ENCODE results near the gene NKD2.

Gene NKD2

DNA sequence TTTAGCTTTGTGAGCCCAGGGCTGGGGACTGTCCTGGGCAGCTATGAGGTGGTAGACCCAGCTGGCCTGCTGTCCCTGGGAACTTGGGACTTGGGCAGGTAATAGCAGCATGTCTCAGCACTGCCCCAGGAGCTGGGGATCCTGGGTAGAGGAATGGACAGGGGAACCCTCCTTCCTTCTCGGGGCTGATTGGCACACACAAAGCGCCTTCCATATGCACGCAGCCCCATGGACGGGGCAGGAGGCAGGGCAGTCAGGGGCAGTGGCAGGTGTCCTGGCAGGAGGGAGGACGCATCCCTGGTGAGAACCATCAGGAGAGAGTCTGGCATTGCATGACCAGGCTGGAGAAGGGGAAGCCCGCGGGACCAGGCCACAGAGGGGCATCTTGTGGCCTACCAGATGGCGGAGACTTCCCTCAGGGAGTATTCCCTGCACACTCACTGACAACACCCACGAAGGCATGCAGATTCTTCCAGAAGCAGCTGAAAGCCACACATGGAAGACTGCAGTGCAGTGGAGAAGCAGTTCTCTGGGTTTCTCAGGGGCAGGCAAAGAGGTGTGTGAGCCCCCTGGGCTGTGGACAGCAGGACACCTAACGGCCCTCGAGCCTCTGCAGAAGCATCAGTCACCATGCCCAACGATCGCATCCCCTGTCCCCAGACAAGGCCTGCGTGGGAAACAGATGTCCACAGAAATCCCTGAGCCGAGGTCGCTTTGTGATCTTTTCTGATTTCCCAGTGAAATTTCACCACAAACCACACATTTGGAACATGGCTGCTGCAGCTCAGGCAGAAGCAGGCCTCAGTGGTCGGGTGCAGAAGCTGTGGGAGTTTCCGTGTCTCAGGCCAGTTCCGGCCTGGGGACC, 7.0 kb upstream of the NKD2 start:
- FAIRE-seq = no peak

DNA sequence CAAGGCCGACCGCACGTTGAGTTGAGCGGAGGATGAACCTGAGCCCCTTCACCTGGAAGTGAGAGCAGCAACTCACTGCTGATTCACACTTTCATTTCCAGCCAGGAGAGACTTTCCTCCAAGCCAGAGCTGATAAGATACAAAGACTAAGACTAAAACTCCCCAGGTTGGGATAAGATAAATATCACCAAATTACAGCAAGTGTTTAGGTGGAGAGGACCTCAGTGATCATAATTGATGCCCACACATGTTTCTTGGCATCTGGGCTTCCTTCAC, 6.4 kb upstream of the NKD2 start:
- no peak for FAIRE-seq

DNA sequence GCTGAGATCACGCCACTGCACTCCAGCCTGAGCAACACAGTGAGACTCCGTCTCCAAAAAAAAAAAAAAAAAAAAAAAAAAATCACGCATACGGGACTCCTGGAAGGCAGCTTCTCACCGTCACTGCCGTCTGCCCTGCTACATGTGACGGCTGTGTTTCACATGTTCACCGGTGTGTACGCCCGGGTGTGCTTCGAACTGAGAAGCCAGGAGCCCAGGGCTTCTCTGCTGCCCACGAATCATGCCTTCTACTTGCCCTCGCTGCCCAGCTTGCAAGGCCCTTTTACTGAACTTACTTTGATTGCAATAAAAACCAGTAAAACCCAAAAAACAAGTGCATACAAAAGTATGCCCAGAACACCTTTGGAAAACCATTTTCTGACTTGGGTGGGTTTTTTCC, 5.8 kb upstream of the NKD2 start:
- no peak for FAIRE-seq

DNA sequence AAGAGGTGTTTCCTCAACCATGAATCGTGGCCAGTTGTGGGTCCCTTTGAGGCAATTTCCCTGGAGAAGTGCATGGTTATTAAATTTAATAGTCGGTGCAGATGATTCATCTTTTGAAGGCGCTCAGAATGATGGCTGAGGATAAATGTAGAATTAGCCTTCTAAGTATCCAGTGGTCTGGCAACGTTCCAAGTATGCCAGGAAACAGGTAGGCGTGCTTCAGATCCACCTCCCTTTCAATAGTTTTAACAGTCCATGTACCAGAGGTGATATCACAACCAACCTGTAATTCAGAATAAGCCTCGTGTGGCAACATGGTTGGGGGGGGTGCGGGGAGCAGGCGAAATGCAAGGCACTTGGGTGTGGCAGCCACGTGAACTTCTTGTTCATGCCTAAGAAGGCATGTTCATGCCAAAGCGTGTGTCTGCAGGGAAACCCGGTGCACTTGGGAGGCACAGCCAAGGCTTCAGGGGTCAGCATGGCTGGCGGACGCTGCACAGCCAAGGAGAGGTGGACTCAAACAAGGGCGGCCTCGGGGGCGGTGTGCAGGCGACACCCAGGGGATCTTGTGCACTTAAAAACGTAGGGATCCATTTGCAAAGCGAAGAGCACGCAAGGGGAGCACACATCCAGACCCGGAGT, 5.2 kb upstream of the NKD2 start:
- FAIRE-seq = no peak

DNA sequence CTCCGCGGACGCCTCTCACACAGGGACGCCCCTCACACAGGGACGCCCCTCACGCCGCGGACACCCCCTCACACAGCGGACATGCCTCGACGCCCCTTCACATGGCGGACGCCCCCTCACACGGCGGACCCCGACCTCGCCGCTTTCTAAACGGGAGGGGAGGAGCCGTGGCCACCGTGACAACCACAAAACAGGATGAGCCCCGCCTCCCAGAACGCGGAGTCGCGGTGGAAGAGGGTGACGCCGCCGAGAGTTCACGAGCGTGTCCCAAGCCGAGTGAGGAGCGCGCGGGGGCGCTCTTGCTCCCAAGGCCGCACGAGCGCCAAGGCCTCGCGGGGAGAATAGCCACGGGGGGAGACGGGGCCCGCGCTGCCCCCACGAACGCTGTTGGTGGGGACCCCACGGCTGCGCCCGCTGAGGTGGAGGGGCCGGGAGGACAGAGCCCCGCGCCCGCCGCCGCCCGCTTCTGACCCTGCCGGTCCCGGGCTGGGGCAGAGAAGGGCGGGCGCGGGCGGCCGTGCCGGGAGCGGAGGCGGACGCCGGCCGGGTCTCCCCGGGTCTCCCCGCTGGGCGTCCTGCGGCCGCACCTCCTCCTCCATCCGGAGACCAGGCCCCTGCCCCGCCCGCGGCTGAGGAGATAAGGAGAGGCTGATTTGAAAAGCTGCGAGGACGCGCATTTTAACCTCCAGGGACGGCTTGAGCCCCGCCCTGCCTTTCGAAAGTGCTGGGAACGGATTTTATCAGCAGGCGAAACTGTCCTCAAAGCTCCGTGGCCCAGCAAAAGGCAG, 3.9 kb upstream of the NKD2 start:
- no peak for FAIRE-seq

DNA sequence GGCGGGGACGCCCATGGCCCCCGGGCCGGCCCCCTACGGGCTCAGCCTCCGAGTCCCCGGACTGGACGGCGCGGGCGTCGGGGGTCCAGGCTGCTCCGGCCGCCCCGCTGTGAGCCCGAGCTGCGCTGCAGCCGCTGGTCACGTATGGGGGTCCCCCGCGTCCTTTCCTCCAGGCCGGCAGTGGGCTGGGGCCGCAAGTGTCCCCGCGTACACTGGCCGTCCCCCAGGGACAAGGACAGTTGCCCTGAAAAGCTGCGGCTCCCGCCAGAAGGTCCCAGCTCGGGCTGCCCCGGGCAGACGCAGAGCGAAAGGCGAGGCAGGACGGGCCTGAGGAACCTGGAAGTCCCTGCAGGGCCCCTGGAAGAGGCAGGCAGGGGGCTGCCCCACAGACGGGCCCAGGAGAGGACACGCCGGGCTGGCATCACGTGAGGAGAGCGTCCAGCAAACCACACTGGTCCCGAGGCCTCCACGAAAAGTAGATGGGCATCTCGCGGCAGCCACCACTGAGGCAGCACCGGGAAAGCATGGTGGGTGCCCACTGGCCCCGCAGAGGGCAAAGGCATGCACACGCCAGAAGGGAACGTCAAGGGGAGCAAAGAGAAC, 3.3 kb upstream of the NKD2 start:
- no peak for FAIRE-seq

DNA sequence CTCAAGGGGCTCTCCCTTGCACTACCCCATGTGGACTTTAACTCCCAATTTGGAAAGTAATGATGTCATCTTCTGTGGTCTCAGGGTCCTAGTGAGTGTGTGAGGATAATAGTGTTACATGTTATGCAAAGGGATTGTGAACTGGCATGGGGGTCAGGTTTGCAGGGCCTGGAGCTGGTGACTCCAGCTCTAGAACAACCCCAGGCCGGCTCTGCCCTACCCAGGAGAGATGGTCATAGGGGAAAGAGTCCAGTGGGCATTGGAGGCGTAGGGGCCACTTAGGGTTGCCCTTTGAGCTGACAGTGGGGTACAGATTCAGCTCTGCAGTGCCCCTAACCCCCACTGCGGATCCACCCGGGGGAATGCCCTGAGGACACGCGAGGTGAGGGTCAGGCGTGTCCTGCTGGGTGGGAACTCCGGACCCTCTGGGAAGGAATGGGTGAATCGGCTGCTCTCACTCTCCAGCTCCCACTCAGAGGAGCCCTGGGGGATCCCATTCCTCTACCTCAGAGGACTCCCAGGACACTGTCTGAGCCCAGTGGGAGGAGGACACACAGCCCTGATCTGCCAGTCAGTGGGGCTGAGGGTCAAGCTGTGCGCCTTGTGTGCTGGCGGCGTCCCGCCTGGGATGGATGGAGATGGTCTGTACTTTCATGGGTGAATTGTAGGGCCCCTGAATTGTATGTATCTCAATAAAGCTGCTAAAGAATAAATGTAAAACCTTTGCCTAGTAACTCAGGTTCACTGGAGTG, 2.5 kb upstream of the NKD2 start:
- no peak for FAIRE-seq

DNA sequence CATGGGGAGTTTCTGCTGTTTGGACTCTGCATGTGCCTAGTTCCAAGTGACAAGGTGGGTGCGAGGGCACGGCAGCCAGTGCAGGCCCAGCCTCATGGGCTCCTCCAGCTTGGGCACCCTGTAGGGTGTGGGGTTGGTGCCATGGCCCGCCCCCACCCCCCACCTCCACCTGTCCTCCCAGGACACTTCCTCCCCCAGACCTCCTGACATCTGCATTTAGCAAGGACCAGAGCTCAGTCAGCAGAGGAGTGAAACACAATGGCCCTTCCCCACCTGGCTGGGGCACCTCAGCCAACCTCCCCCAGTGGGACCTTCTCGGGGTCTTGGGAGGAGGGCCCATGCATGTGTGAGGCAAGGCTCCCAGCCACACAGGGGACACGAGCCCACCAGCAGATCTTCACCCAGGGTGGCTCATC, 1.9 kb upstream of the NKD2 start:
- no peak for FAIRE-seq

DNA sequence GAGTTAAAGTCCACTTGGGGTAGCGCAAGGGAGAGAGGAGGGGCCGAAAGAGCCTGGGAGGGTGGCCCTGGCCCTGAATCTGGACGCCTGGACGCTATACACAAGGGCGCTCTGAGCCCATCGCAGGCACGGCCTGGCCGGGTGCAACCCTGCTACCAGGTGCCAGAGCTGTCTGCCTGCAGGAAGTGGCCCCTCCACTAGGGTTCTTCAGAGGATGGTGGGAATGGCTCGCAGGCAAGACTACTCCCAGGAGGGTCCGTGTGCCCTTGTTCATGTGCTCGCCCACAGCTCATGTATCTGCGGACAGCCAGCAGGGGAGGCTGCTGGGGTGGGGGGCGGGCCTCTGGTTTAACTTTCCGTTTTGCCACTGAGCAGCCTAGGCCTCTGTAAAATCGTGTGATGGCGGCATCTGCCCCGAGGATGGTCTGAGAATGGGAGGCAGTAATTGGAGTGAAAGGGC, 1.4 kb upstream of the NKD2 start:
- no peak for FAIRE-seq

DNA sequence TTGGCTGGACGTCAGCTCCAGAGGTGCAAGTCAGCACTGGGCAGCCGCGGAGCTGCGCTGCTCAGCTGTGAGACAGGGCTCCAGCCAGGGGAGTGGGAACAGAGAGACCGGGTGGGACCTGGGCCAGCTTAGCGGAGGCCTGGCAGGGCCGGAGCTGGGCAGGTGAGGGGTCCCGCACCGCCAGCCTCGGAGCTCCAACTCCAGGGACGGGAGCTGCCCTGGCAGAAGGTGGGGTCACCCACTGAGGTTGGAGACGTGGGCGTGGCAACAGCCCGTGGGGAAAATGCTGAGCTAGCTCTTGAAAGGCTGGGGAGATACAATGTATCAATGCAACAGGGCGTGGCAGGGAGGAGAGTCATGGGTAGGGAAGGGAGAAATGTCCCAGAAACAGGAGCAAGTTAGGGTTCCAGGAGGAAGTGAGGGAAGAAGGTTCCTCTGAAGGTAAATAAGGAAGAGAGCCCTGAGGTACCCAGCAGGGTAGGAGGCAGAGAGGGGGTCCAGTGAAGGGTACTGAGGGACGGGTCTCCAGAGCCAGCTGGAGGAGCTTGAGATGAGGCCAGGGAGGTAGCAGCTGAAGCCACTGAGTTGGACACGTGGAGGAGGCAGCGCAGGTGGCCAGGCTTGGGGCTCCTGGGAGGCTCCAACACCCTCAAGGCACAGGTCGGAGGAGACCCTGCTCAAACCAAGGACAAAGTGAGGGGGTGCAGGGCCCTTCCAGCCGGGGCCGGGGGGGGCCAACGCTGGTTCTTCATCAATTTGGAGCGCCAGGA, 736 bp upstream of the NKD2 start:
- FAIRE-seq = no peak

DNA sequence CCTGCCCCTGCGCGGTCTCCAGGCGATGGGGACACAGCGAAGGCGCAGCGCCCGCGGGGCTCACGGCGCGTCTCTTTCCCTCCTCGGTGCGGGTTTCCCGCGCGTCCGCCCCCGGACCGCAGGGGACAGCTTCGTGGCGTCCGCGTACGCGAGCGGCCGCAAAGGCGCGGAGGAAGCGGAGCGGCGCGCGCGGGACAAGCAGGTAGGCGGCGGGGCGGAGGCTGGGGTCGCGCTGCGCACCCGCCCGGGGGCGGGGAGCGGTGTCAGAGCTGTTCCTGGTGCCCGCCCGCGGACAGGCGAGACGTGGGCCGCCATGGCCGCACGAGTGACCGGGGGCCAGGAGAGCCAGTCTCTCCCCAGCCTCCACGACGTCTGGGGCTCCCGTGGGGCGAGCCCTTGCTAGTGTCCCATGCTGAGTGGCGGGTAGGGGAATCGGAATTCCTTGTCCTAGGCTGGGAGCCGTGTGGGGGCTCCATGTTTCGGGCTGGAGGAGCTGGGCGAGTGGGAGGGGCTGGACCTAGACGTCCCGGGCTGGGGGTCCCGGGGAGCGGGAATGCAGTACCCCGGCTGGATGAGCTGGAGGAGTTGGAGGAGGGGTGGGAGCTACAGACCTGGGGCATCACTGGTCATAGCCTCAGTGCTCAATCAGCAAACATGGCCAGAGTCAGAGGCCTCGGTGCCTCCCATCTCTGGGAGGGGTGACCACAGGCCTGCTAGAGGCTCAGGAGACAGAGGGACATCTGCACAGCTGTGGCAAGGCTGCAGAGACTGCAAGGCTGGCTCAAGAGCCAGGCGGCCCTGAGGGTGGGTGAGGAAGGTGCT, 968 bp downstream of the NKD2 start:
- no peak for FAIRE-seq

DNA sequence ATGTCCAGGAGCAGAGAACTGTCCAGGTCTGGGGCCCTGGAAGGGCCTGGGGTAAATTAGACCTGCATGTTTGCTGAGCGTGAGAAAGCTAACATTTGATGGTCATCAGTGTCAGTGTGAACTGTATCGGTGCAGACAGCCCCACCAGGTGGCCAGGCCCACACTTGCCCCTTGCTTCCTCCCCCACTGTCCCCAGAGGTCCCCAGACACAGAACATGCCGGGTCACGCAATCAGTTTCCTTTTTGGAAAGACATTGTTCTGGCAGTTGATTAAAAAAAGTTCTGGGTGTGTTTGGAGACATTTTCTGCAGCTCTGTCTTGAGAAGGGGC, 1.5 kb downstream of the NKD2 start:
- FAIRE-seq = no peak

DNA sequence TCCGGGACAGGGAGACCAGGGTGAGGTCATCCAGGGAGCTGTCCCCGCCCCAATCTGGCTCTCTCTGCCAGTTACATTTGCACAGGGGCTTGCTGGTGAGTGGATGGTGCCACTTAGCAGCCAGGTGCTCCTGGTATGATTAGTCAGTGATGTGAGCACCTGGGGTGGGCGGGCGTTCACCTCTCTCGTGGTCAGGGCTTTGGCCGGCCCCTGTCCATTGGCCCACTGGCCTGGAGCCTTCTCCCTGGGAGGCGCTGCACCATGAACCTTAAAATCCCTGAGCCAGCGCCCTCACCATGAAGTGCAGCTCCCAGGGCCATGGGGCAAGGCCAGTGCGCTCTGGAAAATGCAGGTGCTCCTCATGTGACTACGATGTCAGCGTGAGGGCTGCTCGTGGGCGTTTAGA, 2.0 kb downstream of the NKD2 start:
- FAIRE-seq = no peak

DNA sequence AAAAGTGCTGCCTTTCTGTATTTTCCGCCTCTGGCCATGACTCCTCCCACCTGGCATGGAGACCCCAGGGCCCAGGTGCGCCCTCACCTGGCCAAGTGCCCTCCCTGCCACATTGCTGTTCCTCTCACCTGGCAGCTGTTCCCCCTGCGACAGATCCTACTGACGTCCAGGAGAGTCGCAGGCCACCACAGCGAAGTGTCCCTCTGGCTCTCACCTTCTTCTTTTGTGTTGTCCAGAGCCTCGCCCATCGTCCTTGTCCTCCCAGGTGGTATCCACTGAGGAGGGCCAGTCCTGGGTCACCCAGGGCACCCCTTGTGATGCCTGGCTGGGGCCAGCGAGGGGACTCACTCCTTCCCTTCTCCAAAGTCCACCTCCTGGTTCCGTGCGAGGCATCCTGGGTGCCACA, 2.6 kb downstream of the NKD2 start:
- no peak for FAIRE-seq

DNA sequence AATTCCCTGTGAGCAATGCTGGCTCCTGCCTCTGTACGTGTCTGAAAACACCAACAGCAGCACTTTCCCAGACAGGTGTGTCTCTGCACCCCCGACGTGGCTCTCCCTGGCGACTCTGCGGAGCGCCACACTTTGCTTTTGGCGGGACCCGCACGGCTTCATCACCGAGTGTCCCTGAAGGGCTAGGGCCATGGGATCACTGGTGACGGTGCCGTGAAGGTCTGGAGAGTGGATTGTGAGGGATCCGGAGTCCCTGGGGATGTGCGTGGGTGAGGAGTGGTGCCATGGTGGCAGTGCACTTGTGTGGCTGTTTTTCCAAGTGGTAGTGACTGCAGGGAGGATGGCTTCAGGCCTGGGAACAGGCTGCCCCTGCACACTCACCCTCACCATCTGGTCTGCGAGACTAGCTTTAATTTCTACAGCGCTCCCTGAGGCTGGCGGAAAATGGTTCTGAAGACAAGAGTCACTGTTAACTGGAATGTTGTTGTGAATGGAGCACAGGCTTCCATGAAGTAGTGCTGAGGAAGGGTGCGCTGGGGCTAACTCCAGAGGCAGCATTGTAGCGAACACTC, 3.2 kb downstream of the NKD2 start:
- no peak for FAIRE-seq

DNA sequence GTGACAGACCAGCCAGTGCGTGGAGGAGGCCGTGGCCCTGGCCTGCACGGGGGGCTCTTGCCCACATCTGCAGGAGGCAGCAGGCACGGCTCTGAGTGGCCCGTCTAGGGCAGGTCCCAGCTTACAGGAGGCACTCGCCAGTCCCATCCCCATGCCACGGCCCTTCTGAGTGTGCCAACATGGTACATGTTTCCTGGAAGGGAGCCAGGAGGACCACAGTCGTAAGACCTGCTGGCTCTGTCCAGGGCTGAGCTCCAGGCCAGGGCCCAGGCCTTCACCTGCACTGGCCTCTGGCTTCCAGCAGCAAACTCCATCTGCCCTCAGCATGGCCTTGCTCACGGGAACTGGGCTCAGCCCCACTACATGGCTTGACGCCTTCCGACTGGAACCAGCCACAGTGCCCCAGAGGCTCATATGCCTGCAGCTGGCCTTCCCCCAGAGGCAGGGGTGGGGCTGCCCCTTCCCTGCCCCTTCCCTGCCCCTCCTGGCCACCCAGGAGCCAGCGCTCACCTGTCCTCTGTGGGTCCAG, 3.8 kb downstream of the NKD2 start:
- no peak for FAIRE-seq

DNA sequence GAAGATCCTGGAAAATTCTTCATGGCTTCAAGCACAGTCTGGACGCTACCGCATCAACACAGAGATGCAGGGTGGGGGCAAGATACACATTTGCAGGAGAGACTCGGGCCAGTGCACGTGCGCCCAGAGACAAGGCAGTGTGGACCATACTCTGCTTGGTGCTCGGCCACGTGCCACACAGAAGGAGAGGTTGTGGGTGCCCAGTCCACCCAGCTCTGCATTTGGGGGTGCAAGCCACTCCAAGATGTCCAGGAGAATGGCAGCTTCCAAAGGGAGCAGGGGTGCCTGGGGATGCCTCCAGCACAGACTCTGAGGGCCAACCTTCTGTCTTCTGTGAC, 4.3 kb downstream of the NKD2 start:
- FAIRE-seq = no peak

DNA sequence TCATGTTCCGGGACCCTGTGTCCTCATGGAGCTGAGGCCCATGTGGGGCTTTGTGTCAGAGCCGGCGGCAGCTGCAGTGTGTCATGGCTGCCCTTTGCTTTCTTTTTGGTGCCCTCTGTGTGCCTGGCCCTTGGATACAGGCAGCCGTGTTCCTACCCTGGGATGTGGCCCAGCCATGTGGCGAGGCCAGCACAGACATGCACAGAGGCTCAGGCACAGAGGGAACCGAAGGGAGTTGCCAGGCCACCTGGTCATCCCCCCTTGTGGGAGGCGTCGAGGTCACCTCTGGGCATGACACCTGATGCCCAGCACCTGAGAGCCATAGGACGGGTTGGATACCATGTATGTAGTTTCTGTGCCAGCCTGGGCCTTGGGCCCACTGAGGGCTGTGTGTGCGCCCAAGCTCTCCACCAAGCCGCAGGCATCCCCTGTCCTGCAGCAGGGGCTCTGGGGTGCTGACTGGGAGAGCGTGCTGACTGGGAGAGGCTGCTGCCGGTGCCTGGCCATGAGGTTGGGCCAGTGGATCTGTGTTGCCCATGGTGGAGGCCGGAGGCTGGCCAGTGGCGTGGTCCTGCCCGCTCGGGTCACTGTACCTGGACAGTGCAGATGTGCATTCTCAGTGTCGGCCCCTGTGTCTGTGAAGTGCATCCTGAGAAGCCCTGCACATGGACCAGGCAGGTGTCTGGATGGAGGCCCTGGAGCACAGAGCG, 4.8 kb downstream of the NKD2 start:
- no peak for FAIRE-seq

DNA sequence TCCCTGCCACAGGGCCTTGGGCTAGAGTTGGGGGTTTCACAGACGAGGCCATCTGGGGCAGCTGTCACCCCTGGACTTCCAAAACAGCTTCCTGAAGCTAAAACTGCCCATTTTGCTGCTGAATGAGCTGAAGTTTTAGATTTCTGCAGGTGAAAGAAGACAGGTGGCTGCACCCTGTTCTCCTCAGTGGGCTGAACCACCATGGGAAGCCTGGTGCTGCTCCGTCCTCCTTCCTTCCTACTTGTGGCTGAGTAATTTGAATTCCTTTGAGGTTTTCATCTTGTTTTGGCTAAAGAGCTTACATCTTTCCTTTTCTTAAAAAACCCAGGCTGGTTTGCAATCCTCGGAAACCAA, 5.3 kb downstream of the NKD2 start:
- FAIRE-seq = no peak

DNA sequence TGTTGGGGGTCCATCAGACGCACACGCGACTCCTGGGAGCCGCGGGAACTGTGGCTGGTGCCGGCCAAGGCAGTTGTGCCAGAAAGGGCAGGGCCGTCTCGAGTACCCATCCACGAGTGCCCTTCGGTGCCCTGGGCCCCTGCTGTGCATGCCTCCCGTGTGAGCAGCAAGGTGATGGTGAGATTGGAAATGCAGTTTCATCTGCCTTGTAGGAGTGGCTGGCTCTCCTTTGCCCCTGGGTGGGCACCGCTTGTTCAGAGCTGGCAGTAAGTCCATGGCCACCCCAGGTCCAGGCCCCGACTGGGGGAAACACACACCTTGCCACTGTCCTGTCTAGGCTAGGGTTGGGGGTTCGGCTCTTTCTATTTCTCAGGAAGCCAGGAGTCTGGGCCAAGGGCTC, 5.7 kb downstream of the NKD2 start:
- FAIRE-seq = no peak
